HUDEP-2 (cell line): ENCODE measurements around the gene ACAA1.
"Not testable (repeated sequence)": the region's sequence is repeated elsewhere in the genome, so short reads cannot be mapped to it uniquely, and the experiment has no call there.

Experiments used
- DNase-seq, 76 experiments: peaks; one replicate each; lab custom pipeline; 2025; ENCODE audit not compliant: unreplicated experiment in 76 of 76; lab: John Stamatoyannopoulos, UW

ACAA1 gene

DNA sequence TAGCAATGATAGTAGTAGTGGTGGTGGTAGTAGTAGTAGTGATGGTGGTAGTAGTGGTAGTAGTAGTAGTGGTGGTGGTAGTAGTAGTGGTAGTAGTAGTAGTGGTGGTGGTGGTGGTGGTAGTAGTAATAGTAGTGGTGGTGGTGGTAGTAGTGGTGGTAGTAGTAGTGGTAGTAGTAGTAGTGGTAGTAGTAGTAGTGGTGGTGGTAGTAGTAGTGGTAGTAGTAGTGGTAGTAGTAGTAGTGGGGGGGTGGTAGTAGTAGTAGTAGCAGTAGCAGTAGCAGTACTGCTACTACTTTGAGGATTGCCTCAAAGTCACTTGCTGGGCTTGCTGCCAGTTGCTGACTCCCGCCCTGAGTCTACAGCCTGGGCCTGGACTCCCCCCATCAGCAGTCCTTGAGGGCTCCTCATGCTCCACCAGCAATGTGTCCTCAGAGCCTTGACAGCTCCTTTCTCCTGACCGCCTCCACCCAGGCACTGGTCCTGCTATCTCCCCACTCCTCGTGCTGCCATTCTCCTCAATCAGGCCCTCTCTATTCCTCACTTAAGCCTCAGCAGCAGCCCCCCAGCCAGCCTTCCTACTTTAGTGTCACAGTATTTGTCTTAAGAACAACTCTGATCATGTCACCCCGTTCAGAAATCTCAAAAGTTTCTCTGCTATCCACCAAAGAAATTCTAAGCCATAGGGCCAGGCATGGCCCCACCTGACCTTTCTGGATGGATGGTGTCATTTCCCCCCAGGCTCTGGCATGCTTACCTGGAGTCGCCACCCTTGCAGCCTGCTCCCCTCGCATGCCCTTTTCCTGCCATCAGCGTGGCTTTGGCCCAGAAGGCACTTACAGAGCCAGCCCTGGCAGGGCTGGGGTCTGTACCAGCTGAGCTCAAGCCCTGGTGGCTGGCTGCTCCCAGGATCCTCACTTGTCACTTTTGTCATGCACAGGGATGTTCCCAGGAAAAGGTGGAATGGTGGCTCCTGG, 52.3 kb downstream of the ACAA1 start:
- DNase-seq = no peak

DNA sequence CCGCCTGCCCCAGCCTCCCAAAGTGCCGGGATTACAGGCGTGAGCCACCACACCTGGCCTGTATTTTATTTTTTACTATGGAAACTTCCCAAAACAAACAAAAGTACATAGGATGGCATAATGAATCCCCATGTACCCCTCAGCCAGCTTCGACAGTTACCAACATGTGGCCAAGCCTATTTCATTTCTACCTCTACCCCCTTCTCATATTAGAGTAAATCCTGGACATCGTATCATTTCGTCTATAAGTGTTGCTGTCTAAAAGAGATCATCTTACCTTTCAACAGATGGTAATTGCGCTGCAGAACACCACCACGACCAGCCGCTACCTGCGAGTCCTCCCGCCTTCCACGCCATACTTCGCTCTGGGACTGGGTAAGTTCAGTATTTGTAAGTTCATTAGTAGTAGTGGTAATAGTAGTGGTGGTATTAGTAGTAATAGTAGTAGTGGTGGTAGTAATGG, 53.0 kb downstream of the ACAA1 start:
- no peak for DNase-seq

DNA sequence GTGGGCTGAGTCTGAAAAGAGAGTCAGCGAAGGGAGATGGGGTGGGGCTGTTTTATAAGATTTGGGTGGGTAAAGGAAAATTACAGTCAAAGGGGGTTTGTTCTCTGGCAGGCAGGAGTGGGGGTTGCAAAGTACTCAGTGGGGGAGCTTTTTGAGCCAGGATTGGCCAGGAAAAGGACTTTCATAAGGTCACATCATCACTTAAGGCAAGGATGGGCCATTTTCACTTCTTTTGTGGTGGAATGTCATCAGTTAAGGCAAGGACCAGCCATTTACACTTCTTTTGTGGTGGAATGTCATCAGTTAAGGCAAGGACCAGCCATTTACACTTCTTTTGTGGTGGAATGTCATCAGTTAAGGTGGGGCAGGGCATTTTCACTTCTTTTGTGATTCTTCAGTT, 53.7 kb downstream of the ACAA1 start:
- DNase-seq = not testable (repeated sequence)

DNA sequence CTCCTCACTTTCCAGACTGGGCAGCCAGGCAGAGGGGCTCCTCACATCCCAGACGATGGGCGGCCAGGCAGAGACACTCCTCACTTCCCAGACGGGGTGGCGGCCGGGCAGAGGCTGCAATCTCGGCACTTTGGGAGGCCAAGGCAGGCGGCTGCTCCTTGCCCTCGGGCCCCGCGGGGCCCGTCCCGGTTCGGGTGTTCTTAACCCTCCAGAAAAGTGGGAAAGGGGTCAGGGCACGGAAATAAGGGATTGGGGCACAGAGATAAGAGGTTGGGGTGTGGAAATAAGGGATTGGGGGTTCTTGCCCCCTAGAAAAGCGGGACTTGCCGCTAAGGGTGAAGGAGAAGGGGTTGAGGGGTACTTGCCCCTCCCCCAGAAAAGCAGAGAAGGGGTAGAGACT, 54.6 kb downstream of the ACAA1 start:
- DNase-seq = not testable (repeated sequence)

DNA sequence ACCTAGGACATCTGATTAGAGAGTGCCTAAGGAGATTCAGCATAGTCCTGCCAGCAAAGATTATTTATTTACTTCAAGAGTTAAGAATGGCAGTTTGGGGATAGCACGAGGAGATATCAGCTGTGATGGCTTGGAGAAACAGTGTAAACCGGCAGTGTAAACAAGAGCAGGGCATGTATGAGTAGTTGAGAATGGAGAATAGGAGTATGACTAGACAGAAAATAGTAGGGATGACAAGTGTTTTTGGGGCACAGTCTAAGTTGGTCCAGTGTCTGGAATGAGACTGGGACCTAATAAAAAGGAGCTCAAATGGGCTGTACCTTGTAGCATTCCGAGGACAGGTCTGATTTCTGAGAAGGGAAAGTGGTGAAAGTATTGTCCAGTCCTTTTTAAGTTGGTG, 59.9 kb downstream of the ACAA1 start:
- DNase-seq = not testable (repeated sequence)
